ENCODE data around the gene SPO11. TPM values are rescaled to one million over a fixed set of nuclear protein-coding genes. Genes with fewer than 3 reads are reported as not detected.

Gene SPO11
- total and polyA plus RNA-seq, 2 experiments from 2014 or later = not detected

DNA sequence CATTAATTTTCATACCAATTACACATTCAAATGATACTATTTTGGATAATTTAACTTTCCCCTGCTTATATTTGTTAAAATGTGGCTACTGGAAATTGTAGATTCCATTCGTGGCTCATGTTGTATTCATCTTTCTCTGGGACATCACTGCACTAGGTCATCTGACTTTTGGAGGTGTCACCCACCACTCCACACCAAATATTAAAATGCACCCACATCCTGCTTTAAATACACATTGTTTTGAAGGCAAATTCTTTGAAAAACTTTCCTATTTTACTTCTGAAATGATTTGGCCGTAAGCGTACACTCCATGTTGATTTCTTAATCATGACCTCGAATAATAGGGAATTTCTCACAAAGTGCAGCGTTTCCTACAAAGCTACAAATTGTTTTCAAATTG, 52.9 kb downstream of the SPO11 start (continued):
- TF ChIP-seq, protein P1, sequence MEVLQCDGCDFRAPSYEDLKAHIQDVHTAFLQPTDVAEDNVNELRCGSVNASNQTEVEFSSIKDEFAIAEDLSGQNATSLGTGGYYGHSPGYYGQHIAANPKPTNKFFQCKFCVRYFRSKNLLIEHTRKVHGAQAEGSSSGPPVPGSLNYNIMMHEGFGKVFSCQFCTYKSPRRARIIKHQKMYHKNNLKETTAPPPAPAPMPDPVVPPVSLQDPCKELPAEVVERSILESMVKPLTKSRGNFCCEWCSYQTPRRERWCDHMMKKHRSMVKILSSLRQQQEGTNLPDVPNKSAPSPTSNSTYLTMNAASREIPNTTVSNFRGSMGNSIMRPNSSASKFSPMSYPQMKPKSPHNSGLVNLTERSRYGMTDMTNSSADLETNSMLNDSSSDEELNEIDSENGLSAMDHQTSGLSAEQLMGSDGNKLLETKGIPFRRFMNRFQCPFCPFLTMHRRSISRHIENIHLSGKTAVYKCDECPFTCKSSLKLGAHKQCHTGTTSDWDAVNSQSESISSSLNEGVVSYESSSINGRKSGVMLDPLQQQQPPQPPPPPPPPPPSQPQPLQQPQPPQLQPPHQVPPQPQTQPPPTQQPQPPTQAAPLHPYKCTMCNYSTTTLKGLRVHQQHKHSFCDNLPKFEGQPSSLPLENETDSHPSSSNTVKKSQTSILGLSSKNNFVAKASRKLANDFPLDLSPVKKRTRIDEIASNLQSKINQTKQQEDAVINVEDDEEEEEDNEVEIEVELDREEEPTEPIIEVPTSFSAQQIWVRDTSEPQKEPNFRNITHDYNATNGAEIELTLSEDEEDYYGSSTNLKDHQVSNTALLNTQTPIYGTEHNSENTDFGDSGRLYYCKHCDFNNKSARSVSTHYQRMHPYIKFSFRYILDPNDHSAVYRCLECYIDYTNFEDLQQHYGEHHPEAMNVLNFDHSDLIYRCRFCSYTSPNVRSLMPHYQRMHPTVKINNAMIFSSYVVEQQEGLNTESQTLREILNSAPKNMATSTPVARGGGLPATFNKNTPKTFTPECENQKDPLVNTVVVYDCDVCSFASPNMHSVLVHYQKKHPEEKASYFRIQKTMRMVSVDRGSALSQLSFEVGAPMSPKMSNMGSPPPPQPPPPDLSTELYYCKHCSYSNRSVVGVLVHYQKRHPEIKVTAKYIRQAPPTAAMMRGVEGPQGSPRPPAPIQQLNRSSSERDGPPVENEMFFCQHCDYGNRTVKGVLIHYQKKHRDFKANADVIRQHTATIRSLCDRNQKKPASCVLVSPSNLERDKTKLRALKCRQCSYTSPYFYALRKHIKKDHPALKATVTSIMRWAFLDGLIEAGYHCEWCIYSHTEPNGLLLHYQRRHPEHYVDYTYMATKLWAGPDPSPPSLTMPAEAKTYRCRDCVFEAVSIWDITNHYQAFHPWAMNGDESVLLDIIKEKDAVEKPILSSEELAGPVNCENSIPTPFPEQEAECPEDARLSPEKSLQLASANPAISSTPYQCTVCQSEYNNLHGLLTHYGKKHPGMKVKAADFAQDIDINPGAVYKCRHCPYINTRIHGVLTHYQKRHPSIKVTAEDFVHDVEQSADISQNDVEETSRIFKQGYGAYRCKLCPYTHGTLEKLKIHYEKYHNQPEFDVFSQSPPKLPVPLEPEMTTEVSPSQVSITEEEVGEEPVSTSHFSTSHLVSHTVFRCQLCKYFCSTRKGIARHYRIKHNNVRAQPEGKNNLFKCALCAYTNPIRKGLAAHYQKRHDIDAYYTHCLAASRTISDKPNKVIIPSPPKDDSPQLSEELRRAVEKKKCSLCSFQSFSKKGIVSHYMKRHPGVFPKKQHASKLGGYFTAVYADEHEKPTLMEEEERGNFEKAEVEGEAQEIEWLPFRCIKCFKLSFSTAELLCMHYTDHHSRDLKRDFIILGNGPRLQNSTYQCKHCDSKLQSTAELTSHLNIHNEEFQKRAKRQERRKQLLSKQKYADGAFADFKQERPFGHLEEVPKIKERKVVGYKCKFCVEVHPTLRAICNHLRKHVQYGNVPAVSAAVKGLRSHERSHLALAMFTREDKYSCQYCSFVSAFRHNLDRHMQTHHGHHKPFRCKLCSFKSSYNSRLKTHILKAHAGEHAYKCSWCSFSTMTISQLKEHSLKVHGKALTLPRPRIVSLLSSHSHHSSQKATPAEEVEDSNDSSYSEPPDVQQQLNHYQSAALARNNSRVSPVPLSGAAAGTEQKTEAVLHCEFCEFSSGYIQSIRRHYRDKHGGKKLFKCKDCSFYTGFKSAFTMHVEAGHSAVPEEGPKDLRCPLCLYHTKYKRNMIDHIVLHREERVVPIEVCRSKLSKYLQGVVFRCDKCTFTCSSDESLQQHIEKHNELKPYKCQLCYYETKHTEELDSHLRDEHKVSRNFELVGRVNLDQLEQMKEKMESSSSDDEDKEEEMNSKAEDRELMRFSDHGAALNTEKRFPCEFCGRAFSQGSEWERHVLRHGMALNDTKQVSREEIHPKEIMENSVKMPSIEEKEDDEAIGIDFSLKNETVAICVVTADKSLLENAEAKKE (CRISPR knock-in tag; IDR thresholded peaks at IDR 0.05) = no peak
- TF ChIP-seq STAT1 (IDR thresholded peaks at IDR 0.05; ENCODE audit: unreplicated experiment) = no peak

DNA sequence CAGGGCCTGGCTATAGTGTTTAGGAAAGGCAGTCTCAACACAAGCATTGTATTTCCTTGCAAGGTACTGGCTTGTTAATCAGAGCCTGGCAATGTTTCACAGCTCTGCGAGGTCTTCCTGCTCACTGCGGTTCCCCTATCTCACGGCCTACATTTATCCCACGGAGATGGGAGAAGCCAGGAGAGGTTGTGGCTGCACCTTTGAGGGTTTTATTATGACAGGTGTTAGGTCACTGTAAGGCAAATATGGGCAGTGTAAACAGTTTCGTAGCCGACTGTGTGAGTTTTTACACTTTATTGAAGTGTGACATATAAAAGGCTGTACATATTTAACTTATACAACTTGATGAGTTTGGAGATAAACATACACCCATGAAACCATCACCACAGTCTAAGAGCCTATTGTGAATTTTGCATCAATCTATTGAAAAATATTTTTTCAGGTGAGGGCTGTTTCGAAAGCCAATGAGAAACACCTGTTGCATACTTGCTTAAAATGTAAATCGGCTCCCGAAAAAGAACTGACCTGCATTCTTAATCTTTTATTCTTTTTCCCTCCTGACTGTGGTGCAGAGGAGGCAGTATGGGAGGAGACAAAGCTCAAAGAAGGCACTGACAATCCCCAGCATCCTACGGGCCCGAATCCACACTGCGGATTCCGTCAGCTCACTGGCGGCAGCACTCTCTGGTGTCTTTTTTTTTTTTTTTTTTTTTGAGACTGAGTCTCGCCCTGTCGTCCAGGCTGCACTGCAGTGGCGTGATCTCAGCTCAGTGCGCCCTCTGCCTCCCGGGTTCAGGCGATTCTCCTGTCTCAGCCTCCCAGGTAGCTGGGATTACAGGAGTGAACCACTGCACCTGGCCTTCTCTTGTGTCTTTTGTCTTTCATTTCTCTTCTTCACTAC, 54.1 kb downstream of the SPO11 start:
- Mint-ChIP-seq H3K4me3 (no peak overlapping the region), H3K4me1 (peaks cover 3% of the 10 kb centered on the region), H3K36me3 (ENCODE audit: low read depth) (peaks cover 17% of the 10 kb centered on the region), H3K9me3 (no peaks in the 10 kb centered on the region), H3K27me3 (ENCODE audit: insufficient read depth, low read depth, poor library complexity) (peaks cover 4% of the 10 kb centered on the region), H3K27ac (peak overlapping the region; percentile 36)
- Histone ChIP-seq H3K27ac (ENCODE audit: low read depth) (no peak overlapping the region; the same call in 1 of the 2 replicates), H3K79me2 (replicated peaks; ENCODE audit: insufficient read depth) (no peaks in the 10 kb centered on the region), H4K20me1 (replicated peaks; ENCODE audit: insufficient read depth) (peaks cover 6% of the 10 kb centered on the region), H3K36me3 (ENCODE audit: insufficient read depth) (no peaks in the 10 kb centered on the region), H2AFZ (no peak overlapping the region), H3K4me1 (ENCODE audit: insufficient read depth) (no peaks in the 10 kb centered on the region), H3F3A (replicated peaks; ENCODE audit: low read depth) (no peaks in the 10 kb centered on the region), H3K9me2 (ENCODE audit: insufficient read depth) (no peaks in the 10 kb centered on the region), H3K4me3 (no peak overlapping the region), H3K27me3 (ENCODE audit: insufficient read depth) (no peaks in the 10 kb centered on the region), H3K4me2 (no peak overlapping the region)
- no peak for ATAC-seq
- DNase-seq (ENCODE audit: low spot score) = peak; percentile 29
- TF ChIP-seq, protein P2, sequence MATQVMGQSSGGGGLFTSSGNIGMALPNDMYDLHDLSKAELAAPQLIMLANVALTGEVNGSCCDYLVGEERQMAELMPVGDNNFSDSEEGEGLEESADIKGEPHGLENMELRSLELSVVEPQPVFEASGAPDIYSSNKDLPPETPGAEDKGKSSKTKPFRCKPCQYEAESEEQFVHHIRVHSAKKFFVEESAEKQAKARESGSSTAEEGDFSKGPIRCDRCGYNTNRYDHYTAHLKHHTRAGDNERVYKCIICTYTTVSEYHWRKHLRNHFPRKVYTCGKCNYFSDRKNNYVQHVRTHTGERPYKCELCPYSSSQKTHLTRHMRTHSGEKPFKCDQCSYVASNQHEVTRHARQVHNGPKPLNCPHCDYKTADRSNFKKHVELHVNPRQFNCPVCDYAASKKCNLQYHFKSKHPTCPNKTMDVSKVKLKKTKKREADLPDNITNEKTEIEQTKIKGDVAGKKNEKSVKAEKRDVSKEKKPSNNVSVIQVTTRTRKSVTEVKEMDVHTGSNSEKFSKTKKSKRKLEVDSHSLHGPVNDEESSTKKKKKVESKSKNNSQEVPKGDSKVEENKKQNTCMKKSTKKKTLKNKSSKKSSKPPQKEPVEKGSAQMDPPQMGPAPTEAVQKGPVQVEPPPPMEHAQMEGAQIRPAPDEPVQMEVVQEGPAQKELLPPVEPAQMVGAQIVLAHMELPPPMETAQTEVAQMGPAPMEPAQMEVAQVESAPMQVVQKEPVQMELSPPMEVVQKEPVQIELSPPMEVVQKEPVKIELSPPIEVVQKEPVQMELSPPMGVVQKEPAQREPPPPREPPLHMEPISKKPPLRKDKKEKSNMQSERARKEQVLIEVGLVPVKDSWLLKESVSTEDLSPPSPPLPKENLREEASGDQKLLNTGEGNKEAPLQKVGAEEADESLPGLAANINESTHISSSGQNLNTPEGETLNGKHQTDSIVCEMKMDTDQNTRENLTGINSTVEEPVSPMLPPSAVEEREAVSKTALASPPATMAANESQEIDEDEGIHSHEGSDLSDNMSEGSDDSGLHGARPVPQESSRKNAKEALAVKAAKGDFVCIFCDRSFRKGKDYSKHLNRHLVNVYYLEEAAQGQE (IDR thresholded peaks at IDR 0.05; ENCODE audit: unreplicated experiment) = no peak
- no peak for TF ChIP-seq EZH2phosphoT487 (IDR thresholded peaks at IDR 0.05; ENCODE audit: unreplicated experiment)
- TF ChIP-seq, protein P3, sequence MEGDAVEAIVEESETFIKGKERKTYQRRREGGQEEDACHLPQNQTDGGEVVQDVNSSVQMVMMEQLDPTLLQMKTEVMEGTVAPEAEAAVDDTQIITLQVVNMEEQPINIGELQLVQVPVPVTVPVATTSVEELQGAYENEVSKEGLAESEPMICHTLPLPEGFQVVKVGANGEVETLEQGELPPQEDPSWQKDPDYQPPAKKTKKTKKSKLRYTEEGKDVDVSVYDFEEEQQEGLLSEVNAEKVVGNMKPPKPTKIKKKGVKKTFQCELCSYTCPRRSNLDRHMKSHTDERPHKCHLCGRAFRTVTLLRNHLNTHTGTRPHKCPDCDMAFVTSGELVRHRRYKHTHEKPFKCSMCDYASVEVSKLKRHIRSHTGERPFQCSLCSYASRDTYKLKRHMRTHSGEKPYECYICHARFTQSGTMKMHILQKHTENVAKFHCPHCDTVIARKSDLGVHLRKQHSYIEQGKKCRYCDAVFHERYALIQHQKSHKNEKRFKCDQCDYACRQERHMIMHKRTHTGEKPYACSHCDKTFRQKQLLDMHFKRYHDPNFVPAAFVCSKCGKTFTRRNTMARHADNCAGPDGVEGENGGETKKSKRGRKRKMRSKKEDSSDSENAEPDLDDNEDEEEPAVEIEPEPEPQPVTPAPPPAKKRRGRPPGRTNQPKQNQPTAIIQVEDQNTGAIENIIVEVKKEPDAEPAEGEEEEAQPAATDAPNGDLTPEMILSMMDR (conservative IDR thresholded peaks at IDR 0.05; ENCODE audit: low read depth in 2 of 2) = 0 out of 4 replicates have a peak, but pooled peaks of 1 of the 2 experiments have one; percentile 17

All from GM23338 (cell line).